Ectodermal cell (in vitro differentiated cells): Measurements from ENCODE around the gene PRSS1.
"Not testable (repeated sequence)": the region's sequence is repeated elsewhere in the genome, so short reads cannot be mapped to it uniquely, and the experiment has no call there.

Source experiments
- H3K27ac ChIP-seq: 2 replicates; pipeline ENCODE4 v1.7.0; 2013; ENCODE audit warnings: mild to moderate bottlenecking, low read depth, low read length; ENCODE audit not compliant: insufficient read depth, poor library complexity, severe bottlenecking
- H3K27me3 ChIP-seq: 2 replicates; pipeline ENCODE4 v1.7.0; 2013; ENCODE audit warnings: mild to moderate bottlenecking, low read length; ENCODE audit not compliant: insufficient read depth, control insufficient read depth, poor library complexity, severe bottlenecking
- H3K36me3 ChIP-seq: one replicate; pipeline ENCODE4 v1.7.0; 2013; ENCODE audit warnings: low read length; ENCODE audit not compliant: control insufficient read depth, insufficient read depth
- H3K4me1 ChIP-seq: one replicate; pipeline ENCODE4 v1.7.0; 2013; ENCODE audit warnings: low read length; ENCODE audit not compliant: control insufficient read depth, insufficient read depth
- H3K4me3 ChIP-seq: 2 replicates; pipeline ENCODE4 v1.7.0; 2013; ENCODE audit warnings: low read depth, low read length, control low read depth; ENCODE audit not compliant: insufficient read depth
- H3K9me3 ChIP-seq: 2 replicates; pipeline ENCODE4 v1.7.0; 2013; ENCODE audit warnings: mild to moderate bottlenecking, low read length, moderate library complexity; ENCODE audit not compliant: control insufficient read depth
- WGBS, 2 experiments: methylation state at CpG; one replicate each; pipeline ENCODE4 v1.1.7; 2013; ENCODE audit warnings: missing lambda C conversion rate in 2 of 2; 5-methylcytosine and 5-hydroxymethylcytosine counted together

The PRSS1 gene

DNA sequence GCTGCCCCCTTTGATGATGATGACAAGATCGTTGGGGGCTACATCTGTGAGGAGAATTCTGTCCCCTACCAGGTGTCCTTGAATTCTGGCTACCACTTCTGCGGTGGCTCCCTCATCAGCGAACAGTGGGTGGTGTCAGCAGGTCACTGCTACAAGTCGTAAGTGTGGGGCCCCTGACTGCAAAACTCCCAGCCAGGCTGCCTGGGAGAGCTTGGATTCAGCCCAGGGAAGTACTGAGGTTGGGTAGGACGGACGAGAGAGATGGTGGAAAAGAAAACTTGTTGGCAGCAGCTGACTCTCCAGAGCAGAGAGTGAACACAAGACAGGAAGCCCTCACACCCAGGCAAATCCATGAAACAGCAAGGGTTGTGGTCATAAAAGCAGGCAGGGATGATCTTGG is 22.8 kb downstream of the PRSS1 start:
- H3K4me3 ChIP-seq = no peak overlapping the region
- no peak overlapping the region for H3K27ac ChIP-seq
- no peaks in the 10 kb centered on the region for H3K27me3 ChIP-seq
- 79 to 81% methylated on average over 6 of the region's 6 CpGs for WGBS, 2 experiments
- H3K9me3 ChIP-seq = no peaks in the 10 kb centered on the region
- H3K36me3 ChIP-seq = no peaks in the 10 kb centered on the region
- H3K4me1 ChIP-seq = no peaks in the 10 kb centered on the region

DNA sequence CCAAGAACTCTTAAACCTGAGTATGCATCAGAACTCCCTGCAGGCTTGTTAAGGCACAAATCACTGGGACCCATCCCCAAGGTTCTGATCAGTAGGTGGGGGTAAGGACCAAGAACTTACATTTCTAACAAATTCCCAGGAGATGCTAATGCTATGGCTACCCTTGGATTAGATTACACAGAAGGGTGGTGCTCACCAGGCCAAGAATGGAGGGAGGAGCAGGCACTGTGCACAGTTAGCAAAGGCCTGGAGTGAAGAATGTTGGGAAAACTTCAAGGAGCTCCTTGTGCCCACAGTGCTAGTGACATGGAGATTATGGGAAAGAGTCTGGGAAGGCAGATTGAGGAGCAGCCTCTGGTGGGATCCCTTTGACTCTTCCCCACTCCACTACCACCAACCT is 23.4 kb downstream of the PRSS1 start:
- Histone ChIP-seq H3K27me3 (no peaks in the 10 kb centered on the region), H3K27ac (no peak overlapping the region), H3K36me3 (no peaks in the 10 kb centered on the region), H3K4me1 (no peaks in the 10 kb centered on the region), H3K4me3 (no peak overlapping the region), H3K9me3 (no peaks in the 10 kb centered on the region)

DNA sequence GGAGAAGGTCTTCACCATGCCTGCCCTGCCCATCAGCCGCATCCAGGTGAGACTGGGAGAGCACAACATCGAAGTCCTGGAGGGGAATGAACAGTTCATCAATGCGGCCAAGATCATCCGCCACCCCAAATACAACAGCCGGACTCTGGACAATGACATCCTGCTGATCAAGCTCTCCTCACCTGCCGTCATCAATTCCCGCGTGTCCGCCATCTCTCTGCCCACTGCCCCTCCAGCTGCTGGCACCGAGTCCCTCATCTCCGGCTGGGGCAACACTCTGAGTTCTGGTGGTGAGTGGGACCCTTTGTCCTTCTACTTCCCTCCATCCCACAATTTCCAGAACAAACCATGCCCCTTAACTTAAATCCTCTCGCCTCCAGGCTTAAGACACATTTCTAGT is 24.0 kb downstream of the PRSS1 start:
- no peaks in the 10 kb centered on the region for H3K9me3 ChIP-seq
- H3K27ac ChIP-seq = no peak overlapping the region
- H3K4me1 ChIP-seq = no peaks in the 10 kb centered on the region
- H3K36me3 ChIP-seq = no peaks in the 10 kb centered on the region
- WGBS, 2 experiments = 83% methylated on average over 12 of the region's 12 CpGs
- no peaks in the 10 kb centered on the region for H3K27me3 ChIP-seq
- H3K4me3 ChIP-seq = no peak overlapping the region

DNA sequence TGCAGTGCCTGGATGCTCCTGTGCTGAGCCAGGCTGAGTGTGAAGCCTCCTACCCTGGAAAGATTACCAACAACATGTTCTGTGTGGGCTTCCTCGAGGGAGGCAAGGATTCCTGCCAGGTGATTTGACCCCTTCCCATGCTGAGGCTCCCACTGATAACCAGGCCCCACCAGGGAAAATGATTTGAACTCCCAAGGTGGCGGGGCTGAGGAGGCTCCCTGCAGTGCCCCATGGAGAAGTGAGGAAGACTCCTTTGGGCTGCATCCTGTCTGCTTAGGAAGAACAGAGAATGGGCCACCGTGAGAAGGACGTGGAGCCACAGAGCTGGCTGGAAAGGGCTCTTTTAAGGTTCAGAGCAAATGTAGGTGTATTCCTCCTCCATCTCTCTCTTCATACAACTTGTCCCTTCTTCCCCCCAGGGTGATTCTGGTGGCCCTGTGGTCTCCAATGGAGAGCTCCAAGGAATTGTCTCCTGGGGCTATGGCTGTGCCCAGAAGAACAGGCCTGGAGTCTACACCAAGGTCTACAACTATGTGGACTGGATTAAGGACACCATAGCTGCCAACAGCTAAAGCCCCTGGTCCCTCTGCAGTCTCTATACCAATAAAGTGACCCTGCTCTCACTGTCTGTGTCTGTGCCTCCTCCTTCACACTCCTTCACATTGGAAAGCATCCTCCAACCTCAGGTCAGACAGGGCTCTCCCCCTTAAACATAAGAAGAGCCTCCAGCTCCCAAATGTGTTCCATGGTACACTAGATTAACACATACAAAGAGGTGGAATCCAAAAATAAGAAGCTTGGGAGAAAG is 24.9 kb downstream of the PRSS1 start:
- no peaks in the 10 kb centered on the region for H3K4me1 ChIP-seq
- 85 to 86% methylated on average over 4 of the region's 4 CpGs for WGBS, 2 experiments

DNA sequence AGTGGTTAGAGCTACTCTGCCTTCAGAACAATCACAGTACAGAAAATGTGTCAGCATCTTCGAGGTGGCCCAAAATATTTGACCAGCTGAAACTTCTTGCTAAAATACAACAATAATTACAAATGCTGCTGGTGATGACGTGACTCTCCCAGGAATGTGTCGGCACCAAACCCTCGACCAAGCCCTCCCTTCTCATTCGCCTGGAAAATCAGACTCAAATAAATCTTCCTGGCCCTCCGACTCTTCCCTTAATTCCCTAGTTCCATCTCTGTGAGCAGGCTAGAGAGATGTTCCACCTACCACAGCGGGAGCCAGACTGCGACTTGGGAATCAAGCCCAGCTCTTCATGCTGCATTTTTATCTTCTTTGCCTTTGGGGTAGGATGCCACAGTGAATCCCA is 25.6 kb downstream of the PRSS1 start:
- Histone ChIP-seq H3K27me3 (no peaks in the 10 kb centered on the region), H3K9me3 (no peaks in the 10 kb centered on the region), H3K36me3 (no peaks in the 10 kb centered on the region), H3K4me3 (no peak overlapping the region), H3K27ac (no peak overlapping the region), H3K4me1 (no peaks in the 10 kb centered on the region)
- 65 to 68% methylated on average over 8 of the region's 8 CpGs for WGBS, 2 experiments

More for the DNA sequence above, 24.9 kb downstream of the PRSS1 start:
- Histone ChIP-seq H3K36me3 (no peaks in the 10 kb centered on the region), H3K4me3 (no peak overlapping the region), H3K9me3 (no peaks in the 10 kb centered on the region), H3K27ac (no peak overlapping the region), H3K27me3 (no peaks in the 10 kb centered on the region)

DNA sequence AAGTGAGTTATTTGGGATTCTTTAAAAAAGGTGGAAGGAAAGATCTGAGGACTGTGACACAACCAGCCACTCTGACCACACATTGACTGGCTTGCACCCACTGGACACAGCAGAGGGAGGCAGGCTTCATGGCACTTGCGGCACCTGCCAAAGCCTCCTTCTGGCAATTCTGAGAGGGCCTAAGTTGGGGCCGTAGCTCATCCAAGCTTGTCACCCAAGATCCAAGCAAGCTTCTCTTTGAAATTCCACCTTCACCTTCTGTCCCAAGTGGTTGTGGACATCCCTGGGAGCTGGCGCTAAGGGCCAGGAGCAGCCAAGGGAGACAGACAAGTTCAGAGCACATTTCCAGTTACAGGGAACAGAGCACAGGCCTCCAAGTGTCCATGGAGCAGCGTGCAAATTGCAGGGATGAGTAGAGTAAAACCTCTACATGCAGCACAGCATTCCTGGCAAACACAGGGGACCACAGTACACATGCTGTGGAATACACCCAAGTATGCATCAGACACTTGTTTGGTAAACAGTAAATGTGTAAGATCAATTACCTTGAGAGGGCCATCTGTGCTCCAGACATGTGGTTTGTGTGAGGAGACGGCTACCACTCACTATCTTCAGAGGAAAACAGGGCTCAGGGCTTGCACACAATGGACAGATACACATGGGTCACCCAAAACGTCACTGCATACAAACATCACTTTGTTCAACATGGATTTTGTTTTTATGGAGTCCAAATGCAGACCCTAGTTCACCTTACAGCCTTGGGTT is 26.3 kb downstream of the PRSS1 start:
- H3K9me3 ChIP-seq, H3K4me3 ChIP-seq, H3K27me3 ChIP-seq, H3K36me3 ChIP-seq, H3K4me1 ChIP-seq, H3K27ac ChIP-seq: not testable (repeated sequence)
- whole genome bisulfite sequencing, 2 experiments = 75 to 76% methylated on average over 6 of the region's 6 CpGs

DNA sequence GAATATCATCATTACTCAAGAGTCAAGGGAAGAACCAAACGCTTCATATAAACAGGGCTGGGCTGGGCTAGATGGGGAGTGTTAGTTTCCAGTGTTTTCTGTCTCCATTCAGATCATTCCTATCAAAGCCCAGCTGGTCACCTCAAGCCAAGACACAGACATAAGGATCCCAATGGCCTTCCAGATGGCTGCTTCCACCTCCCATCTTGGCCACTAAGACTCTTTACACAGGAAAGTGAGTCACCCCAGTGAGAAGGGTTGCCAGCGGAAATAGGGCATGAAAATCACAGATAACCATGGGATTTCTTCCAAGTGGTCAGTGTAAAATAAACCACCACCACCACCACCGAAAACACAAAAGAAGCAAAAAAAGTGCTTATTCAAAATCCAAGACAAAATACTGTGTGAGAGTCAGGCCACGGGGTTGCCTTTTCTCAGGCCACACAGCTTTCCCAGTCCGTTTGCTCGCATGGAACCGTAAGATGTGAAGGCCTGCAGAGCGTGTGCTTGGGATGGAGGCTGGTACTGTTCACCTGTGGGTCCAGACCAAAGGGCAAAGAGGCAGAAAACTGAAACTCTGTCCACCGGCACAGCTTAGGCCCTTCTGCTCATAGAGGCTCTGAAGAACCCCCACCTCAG is 27.1 kb downstream of the PRSS1 start:
- no peak overlapping the region for H3K27ac ChIP-seq
- H3K36me3 ChIP-seq = no peaks in the 10 kb centered on the region
- no peak overlapping the region for H3K4me3 ChIP-seq
- no peaks in the 10 kb centered on the region for H3K9me3 ChIP-seq
- WGBS, 2 experiments = 85 to 88% methylated on average over 9 of the region's 9 CpGs
- H3K27me3 ChIP-seq = no peaks in the 10 kb centered on the region
- H3K4me1 ChIP-seq = no peaks in the 10 kb centered on the region

DNA sequence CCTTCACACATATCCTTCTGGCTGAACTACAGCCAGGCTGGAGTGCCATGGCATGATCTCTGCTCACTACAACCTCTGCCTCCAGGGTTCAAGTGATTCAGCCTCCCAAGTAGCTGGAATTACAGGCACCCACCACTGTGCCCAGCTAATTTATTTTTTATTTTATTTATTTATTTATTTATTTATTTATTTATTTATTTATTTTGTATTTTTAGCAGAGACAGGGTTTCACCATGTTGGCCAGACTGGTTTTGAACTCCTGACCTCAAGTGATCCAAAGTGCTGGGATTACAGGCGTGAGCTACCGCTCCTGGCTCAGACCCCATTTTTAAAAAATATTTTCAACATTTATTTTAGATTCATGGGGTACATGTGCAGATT is 27.6 kb downstream of the PRSS1 start:
- H3K4me3 ChIP-seq, H3K9me3 ChIP-seq, H3K4me1 ChIP-seq, H3K27ac ChIP-seq, H3K36me3 ChIP-seq, H3K27me3 ChIP-seq: not testable (repeated sequence)
- WGBS, 2 experiments = 91 to 100% methylated on average over 2 of the region's 2 CpGs

DNA sequence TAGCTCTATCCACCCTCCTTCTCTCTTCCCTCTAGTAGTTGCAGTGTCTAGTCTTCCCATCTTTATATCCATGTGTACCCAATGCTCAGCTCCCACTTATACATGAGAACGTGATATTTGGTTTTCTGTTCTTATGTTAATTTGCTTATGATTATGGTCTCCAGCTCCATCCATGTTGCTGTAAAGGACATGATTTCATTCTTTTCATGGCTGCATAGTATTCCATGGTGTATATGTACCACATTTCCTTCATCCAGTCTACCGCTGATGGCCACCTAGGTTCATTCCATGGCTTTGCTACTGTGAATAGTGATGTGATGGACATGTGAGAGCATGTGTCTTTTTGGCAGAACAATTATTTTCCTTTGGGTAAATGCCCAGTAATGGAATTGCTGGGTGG is 28.0 kb downstream of the PRSS1 start:
- no peaks in the 10 kb centered on the region for H3K9me3 ChIP-seq
- H3K4me3 ChIP-seq = no peak overlapping the region
- H3K27ac ChIP-seq = no peak overlapping the region
- no peaks in the 10 kb centered on the region for H3K4me1 ChIP-seq
- H3K36me3 ChIP-seq = no peaks in the 10 kb centered on the region
- H3K27me3 ChIP-seq = no peaks in the 10 kb centered on the region
- WGBS, 2 experiments = 92 to 100% methylated on average over 2 of the region's 2 CpGs
